HTR-8/SVneo (cell line): Measurements from ENCODE around the gene PARD3B.

Source experiments
- DNase-seq: peaks from one replicate; pipeline ENCODE4 v3.0.0; 2011; ENCODE audit warnings: low spot score, mixed read lengths; ENCODE audit not compliant: insufficient read length
- FAIRE-seq: peaks from 2 replicates; lab custom pipeline; 2011; peaks lifted over from hg19 to GRCh38; lab: Jason Lieb, UNC

PARD3B gene

GRCh38 chr2:204794624-204795023 is 249.3 kb downstream of the PARD3B start:
- FAIRE-seq = no peak
- no peak for DNase-seq

- FAIRE-seq = no peak
- DNase-seq = no peak
Measured at GRCh38 chr2:204795156-204795555, 249.9 kb downstream of the PARD3B start.

- DNase-seq (no peak), FAIRE-seq (no peak)
Measured at GRCh38 chr2:204796581-204796980, 251.3 kb downstream of the PARD3B start.

- FAIRE-seq = no peak
- DNase-seq = no peak
Measured at GRCh38 chr2:204799791-204800190, 254.5 kb downstream of the PARD3B start.

- no peak for FAIRE-seq
- DNase-seq = no peak
Measured at GRCh38 chr2:204808494-204808893, 263.2 kb downstream of the PARD3B start.

- no peak for DNase-seq
- no peak for FAIRE-seq
Measured at GRCh38 chr2:204824751-204825453, 279.6 kb downstream of the PARD3B start.

GRCh38 chr2:204825681-204826080 is 280.4 kb downstream of the PARD3B start:
- FAIRE-seq (no peak), DNase-seq (no peak)

- no peak for FAIRE-seq
- no peak for DNase-seq
Measured at GRCh38 chr2:204827701-204828590, 282.7 kb downstream of the PARD3B start.

- DNase-seq (no peak), FAIRE-seq (no peak)
Measured at GRCh38 chr2:204834716-204835384, 289.6 kb downstream of the PARD3B start.

GRCh38 chr2:204835786-204836185 is 290.5 kb downstream of the PARD3B start:
- no peak for DNase-seq
- FAIRE-seq = no peak

GRCh38 chr2:204840504-204840903 is 295.2 kb downstream of the PARD3B start:
- FAIRE-seq = no peak
- DNase-seq = no peak

GRCh38 chr2:204842068-204842467 is 296.8 kb downstream of the PARD3B start:
- DNase-seq (no peak), FAIRE-seq (no peak)

- FAIRE-seq = no peak
- DNase-seq = peak; percentile 34
Measured at GRCh38 chr2:204842661-204843485, 297.6 kb downstream of the PARD3B start.

GRCh38 chr2:204846471-204846870 is 301.2 kb downstream of the PARD3B start:
- DNase-seq (no peak), FAIRE-seq (no peak)

- no peak for DNase-seq
- no peak for FAIRE-seq
Measured at GRCh38 chr2:204849892-204850291, 304.6 kb downstream of the PARD3B start.

GRCh38 chr2:204850581-204850980 is 305.3 kb downstream of the PARD3B start:
- DNase-seq (no peak), FAIRE-seq (no peak)

- no peak for FAIRE-seq
- no peak for DNase-seq
Measured at GRCh38 chr2:204853905-204854304, 308.6 kb downstream of the PARD3B start.

GRCh38 chr2:204860274-204860673 is 315.0 kb downstream of the PARD3B start:
- DNase-seq = no peak
- FAIRE-seq = no peak

GRCh38 chr2:204862809-204863208 is 317.5 kb downstream of the PARD3B start:
- DNase-seq (no peak), FAIRE-seq (no peak)

- FAIRE-seq (no peak), DNase-seq (no peak)
Measured at GRCh38 chr2:204863336-204863735, 318.1 kb downstream of the PARD3B start.
